AG10803 (cell line): ENCODE data around the gene SNAP23.
A peak's percentile ranks its signal among the peaks of the same experiment; 100 is the strongest.

ENCODE experiments used
- DNase-seq: peaks from one replicate; pipeline ENCODE4 v3.0.0; 2010; ENCODE audit warnings: low read depth
- H3K4me3 ChIP-seq: 2 replicates; pipeline ENCODE4 v1.5.1; 2011; ENCODE audit warnings: mild to moderate bottlenecking, low read length, control low read depth
- TF ChIP-seq, protein P1 (sequence below): conservative IDR thresholded peaks from 2 replicates; pipeline ENCODE4 v1.5.1; 2011; ENCODE audit warnings: mild to moderate bottlenecking, low read length, control low read depth, inconsistent platforms

SNAP23 gene

DNA sequence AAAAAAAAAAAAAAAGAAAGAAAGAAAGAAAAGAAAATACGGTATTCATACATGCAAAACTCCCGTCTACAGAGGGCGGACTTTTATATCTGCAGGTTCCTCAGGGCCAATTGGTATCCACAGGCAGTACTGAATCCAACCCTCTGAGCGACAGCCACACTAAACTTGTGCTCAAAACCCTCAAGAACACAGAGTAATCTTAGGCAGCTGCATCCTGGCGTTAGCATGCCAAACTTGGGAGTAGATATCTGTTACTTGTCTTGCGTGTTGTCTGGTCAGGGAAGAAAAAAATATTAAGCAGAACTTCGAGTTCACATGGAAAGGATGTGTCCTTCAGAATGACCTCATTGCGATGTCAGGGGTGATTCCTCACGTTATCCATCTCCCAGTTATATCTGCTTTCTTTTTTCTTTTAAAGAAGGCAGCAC lies 12.8 kb downstream of the SNAP23 start:
- TF ChIP-seq, protein P1, sequence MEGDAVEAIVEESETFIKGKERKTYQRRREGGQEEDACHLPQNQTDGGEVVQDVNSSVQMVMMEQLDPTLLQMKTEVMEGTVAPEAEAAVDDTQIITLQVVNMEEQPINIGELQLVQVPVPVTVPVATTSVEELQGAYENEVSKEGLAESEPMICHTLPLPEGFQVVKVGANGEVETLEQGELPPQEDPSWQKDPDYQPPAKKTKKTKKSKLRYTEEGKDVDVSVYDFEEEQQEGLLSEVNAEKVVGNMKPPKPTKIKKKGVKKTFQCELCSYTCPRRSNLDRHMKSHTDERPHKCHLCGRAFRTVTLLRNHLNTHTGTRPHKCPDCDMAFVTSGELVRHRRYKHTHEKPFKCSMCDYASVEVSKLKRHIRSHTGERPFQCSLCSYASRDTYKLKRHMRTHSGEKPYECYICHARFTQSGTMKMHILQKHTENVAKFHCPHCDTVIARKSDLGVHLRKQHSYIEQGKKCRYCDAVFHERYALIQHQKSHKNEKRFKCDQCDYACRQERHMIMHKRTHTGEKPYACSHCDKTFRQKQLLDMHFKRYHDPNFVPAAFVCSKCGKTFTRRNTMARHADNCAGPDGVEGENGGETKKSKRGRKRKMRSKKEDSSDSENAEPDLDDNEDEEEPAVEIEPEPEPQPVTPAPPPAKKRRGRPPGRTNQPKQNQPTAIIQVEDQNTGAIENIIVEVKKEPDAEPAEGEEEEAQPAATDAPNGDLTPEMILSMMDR = no peak
- DNase-seq = no peak
- H3K4me3 ChIP-seq = no peak overlapping the region

DNA sequence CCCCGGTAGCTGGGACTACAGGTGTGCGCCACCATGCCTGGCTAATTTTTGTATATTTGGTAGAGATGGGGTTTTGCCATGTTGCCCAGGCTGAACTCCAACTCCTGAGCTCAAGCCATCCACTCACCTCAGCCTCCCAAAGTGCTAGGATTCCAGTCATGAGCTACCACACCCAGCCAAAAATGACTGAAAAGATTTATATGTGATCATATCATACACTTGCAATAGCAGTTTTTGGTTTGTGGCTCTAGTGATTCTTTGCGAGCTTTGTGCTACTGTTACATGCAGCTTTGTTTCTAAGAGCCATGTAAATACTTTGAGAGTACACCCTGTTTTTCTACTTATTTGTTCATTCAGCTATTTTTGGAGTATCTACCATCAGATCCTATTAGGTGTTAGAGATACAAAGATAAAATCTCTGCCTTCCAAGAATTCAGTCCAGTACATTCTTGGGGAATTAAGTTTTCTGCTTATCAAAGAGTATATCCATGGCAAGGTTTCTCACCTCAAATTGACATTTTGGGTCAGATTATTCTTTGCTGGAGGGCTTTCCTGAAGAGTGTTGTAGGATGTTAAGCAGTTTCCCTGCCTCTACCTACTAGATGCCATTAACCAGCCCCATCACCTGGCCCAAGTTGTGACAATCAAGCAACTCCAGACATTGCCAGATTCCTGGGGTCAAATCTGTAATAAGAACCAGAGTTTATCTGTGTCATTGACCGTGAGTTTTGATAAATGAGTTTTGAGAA lies 15.0 kb downstream of the SNAP23 start:
- TF ChIP-seq, protein P1 = no peak

DNA sequence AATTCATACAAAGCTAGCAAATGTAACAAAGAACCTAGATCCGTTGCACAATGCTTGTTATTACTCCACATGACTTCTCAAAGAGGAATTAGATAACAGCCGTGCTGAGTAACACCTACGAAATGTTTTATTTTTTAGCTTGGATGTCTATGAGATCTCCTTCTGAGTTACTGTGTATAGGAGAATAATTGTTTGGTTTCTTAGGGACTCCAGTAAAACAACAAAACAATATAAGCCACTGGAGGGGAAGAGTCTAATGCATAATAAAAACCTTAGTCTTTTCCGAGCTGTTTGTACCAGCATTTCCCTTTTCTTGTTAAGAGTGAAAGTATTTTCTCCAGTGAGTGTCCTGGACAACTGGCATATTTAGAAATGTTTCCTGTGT lies 15.6 kb downstream of the SNAP23 start:
- DNase-seq = peak; percentile 62
- no peak overlapping the region for H3K4me3 ChIP-seq
- TF ChIP-seq, protein P1 = no peak

More for the DNA sequence above, 15.0 kb downstream of the SNAP23 start:
- DNase-seq = no peak
- no peak overlapping the region for H3K4me3 ChIP-seq

DNA sequence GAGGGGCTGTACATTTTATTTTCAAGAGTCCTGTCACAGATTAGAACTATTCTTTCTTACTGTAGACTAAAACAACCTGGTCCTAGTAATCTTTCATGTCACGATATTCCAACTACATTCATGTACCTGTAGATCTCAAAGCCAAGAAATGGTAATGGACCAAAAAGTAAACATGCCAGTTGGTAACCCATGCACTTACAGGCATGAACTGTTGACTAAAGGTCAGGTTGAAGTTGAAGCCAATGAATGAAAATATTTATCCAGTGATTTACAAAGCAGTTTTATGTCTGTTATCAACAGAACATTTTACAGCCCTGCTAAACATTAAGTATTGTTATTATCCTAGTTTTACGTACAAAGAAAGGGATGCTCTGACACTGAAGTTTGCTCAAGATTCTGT lies 27.9 kb downstream of the SNAP23 start:
- no peak overlapping the region for H3K4me3 ChIP-seq
- TF ChIP-seq, protein P1 = no peak
- no peak for DNase-seq

DNA sequence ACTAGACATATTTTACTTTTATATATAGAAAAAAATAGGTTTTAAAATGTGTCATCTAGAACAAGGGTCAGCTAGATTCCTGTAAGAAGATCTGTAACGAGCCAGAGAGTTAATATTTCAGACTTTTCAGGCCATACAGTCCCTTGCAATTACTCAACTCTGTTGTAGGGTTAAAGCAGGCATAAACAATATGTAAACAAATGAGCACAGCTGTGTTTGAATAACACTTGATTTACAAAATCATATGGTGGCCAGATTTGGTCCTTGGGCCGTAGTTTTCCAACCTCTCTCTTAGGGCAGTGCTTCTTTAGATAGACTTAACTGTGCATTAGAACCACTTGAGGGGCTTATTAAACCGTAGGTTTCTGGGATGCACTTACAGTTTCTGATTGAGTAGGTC lies 33.5 kb downstream of the SNAP23 start:
- DNase-seq = no peak
- TF ChIP-seq, protein P1 = no peak
- H3K4me3 ChIP-seq = no peak overlapping the region

DNA sequence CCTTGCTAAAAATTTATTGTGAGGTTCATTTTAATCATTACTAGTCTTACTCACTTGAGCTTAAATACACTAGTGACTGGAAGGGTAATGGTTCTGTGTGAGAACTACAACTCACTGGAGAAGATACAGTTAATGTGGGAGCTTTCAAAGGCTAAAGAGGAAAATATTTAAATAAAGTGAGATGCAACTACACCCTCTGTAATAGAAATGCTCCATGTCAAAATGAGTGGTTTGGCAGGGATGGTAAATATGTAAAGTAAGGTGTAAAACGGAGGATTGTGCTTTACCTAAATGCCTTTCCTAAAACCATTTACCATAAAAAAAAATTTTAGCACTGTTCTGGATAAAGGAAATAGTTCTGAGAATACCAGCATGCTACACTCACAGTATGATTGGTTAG lies 37.8 kb downstream of the SNAP23 start:
- H3K4me3 ChIP-seq = no peak overlapping the region
- no peak for DNase-seq
- TF ChIP-seq, protein P1 = no peak

DNA sequence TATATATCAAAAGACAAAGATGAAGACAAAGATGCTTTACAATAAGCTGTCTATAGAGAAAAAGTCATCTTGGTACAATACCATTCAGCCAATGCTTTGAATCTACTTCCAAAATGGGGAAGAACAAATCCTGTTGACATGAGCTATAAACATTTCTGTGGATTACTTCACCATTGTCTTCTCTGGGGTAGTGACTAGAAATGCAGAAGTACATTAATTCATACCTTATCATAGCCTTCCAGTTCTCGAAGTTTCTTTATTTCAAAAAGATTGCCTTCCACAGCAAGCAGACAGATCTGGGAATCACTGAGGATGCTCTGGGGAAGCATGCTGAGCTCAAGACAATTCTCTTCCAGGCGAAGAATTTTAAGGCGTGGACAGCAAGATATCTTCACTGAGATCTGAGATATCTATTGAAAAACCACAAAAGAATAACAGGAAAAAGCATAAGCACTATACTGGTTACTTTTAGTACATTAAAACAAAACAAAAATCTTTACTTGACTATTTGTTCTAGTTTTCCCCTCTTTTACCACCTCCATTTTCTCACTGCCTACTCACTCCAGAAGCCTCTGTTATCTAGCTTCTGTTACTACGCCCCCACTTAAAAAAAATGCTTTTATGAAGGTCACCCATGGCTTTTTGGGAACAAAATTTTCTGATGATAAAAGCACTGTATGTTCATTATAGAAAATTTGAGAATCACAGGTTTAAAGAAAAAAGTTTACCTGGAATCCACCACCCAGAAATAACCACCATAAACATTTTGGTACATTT lies 49.6 kb downstream of the SNAP23 start:
- TF ChIP-seq, protein P1 = no peak
- no peak for DNase-seq
- no peak overlapping the region for H3K4me3 ChIP-seq
